GM12892 (cell line): Measurements from ENCODE around the gene PADI2.

Source experiments
- POLR2A ChIP-seq: IDR thresholded peaks from 2 replicates; pipeline ENCODE4 v1.6.1; 2011; ENCODE audit warnings: low read depth, low read length, control low read depth
- POLR2AphosphoS5 ChIP-seq: IDR thresholded peaks from 2 replicates; pipeline ENCODE4 v1.6.1; 2011; ENCODE audit warnings: low read depth, low read length, control low read depth
- TAF1 ChIP-seq: IDR thresholded peaks from 2 replicates; pipeline ENCODE4 v1.6.1; 2011; ENCODE audit warnings: low read depth, mild to moderate bottlenecking, control low read depth, low read length, borderline replicate concordance

DNA sequence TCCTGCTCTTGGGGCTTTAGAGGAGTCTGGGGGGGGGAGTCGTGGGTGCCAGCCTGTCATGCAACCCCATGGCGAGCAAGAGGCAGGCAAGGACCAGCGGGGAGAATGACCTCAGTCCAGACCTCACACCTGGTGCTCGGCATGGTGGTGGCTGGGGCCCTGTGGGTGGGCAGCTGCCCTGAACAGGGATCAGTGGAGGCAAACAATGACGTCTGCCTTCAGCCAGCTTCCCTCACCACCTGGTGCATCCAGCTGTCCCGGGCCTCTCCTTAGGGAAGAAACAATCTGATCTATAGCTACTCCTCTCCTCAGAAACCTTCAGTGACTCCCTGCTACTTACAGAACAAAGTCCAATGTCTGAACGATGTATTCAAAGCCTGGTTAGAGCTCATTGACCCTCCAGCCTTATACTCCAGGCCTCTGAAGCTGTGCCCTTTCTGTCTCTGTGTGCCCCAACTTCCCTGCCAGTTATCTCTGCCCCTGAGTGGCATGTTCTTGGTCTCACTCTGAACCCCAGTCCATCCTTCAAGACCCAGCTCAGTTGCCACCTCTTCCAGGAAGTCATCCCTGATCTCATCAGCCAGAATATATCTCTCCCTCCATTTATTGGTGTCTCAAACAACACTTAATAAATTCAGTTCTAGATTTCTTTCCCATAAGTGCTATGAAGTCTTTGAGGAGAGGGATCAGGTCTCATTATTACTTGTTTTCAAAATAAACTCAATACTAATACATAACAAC, 6.6 kb downstream of the PADI2 start:
- TF ChIP-seq POLR2A (no peak), POLR2AphosphoS5 (no peak), TAF1 (no peak)
